Progenitor cell of endocrine pancreas (in vitro differentiated cells): Measurements from ENCODE around the gene CFAP210. TPM values are rescaled to one million over a fixed set of nuclear protein-coding genes. Genes with fewer than 3 reads are reported as not detected.

ENCODE experiments used
- DNase-seq: peaks from one replicate; pipeline ENCODE4 v3.0.0; 2021; ENCODE audit warnings: low spot score; ENCODE audit not compliant: unreplicated experiment
- H3K27ac Mint-ChIP-seq: 2 replicates; pipeline ENCODE4 v1.8.0; 2021; ENCODE audit warnings: mild to moderate bottlenecking, moderate library complexity, mixed read lengths
- H3K27me3 Mint-ChIP-seq: 2 replicates; pipeline ENCODE4 v1.8.0; 2021; ENCODE audit warnings: mixed read lengths
- H3K36me3 Mint-ChIP-seq: 2 replicates; pipeline ENCODE4 v1.8.0; 2022; ENCODE audit warnings: mixed read lengths; ENCODE audit not compliant: insufficient read depth
- H3K4me1 Mint-ChIP-seq: 2 replicates; pipeline ENCODE4 v1.8.0; 2021; ENCODE audit warnings: low read depth, mixed read lengths
- H3K4me3 Mint-ChIP-seq: 2 replicates; pipeline ENCODE4 v1.8.0; 2021; ENCODE audit warnings: low read depth, mild to moderate bottlenecking, moderate library complexity, mixed read lengths
- H3K9me3 Mint-ChIP-seq: 2 replicates; pipeline ENCODE4 v1.8.0; 2021; ENCODE audit warnings: low read depth, mixed read lengths
- CTCF ChIP-seq: fragments of 200-600 bp; sonication (generic); IDR thresholded peaks from one replicate; pipeline ENCODE4 v1.5.0; 2021; ENCODE audit warnings: antibody characterized with exemption, mild to moderate bottlenecking; ENCODE audit not compliant: unreplicated experiment
- total RNA-seq: library from RNA; stranded (reverse); gene quantifications from 2 replicates; pipeline ENCODE4 v1.2.1, GENCODE V29; 2021

CFAP210 gene
- total RNA-seq, 1 donor from 2014 or later, result 1.6 TPM

GRCh38 chr2:169716938-169717690, 22.9 kb upstream of the CFAP210 start:
- DNase-seq, result no peak
- Mint-ChIP-seq H3K9me3 (no peaks in the 10 kb centered on the region), H3K4me1 (peaks cover 15% of the 10 kb centered on the region), H3K4me3 (no peak overlapping the region), H3K27me3 (no peaks in the 10 kb centered on the region), H3K27ac (no peak overlapping the region), H3K36me3 (no peaks in the 10 kb centered on the region)
- TF ChIP-seq CTCF, result no peak

GRCh38 chr2:169716238-169716886, 22.2 kb upstream of the CFAP210 start:
- DNase-seq, result no peak
- H3K36me3 Mint-ChIP-seq, result peaks cover 6% of the 10 kb centered on the region
- H3K9me3 Mint-ChIP-seq, result peaks cover 3% of the 10 kb centered on the region
- H3K4me1 Mint-ChIP-seq, result peaks cover 15% of the 10 kb centered on the region
- TF ChIP-seq CTCF, result no peak
- no peak overlapping the region for H3K4me3 Mint-ChIP-seq
- no peak overlapping the region for H3K27ac Mint-ChIP-seq
- no peaks in the 10 kb centered on the region for H3K27me3 Mint-ChIP-seq

- no peak for TF ChIP-seq CTCF
- DNase-seq, result no peak
- H3K4me3 Mint-ChIP-seq, result peak overlapping the region; percentile 33
- H3K27me3 Mint-ChIP-seq, result no peaks in the 10 kb centered on the region
- peaks cover 8% of the 10 kb centered on the region for H3K36me3 Mint-ChIP-seq
- H3K27ac Mint-ChIP-seq, result no peak overlapping the region
- H3K9me3 Mint-ChIP-seq, result peaks cover 3% of the 10 kb centered on the region
- H3K4me1 Mint-ChIP-seq, result peaks cover 15% of the 10 kb centered on the region
Measured at GRCh38 chr2:169715379-169716237, 21.4 kb upstream of the CFAP210 start.

GRCh38 chr2:169714699-169715098, 20.5 kb upstream of the CFAP210 start:
- peaks cover 3% of the 10 kb centered on the region for H3K9me3 Mint-ChIP-seq
- no peak overlapping the region for H3K27ac Mint-ChIP-seq
- DNase-seq, result no peak
- peaks cover 15% of the 10 kb centered on the region for H3K4me1 Mint-ChIP-seq
- no peak overlapping the region for H3K4me3 Mint-ChIP-seq
- no peak for TF ChIP-seq CTCF
- H3K36me3 Mint-ChIP-seq, result peaks cover 8% of the 10 kb centered on the region
- H3K27me3 Mint-ChIP-seq, result no peaks in the 10 kb centered on the region

- peaks cover 15% of the 10 kb centered on the region for H3K4me1 Mint-ChIP-seq
- H3K36me3 Mint-ChIP-seq, result peaks cover 8% of the 10 kb centered on the region
- H3K27ac Mint-ChIP-seq, result no peak overlapping the region
- no peak for DNase-seq
- no peaks in the 10 kb centered on the region for H3K27me3 Mint-ChIP-seq
- TF ChIP-seq CTCF, result no peak
- H3K9me3 Mint-ChIP-seq, result peaks cover 3% of the 10 kb centered on the region
- no peak overlapping the region for H3K4me3 Mint-ChIP-seq
Measured at GRCh38 chr2:169713331-169713730, 19.1 kb upstream of the CFAP210 start.
